Stimulated activated CD4-positive, alpha-beta T cell treated with anti-CD3 and anti-CD28 coated beads, TNF-alpha, amount 100 ng/mL, for 48 hours (primary cell): ENCODE data around the gene XRCC4.

Experiments
- DNase-seq, 3 donors: peaks; one replicate each; pipeline ENCODE4 v3.0.0-alpha.2; 2020; ENCODE audit warnings: low read depth in 3 of 3

XRCC4 gene

GRCh38 chr5:83071286-83072051 is 5.9 kb upstream of the XRCC4 start:
- no peak for DNase-seq

GRCh38 chr5:83072966-83073365 is 4.4 kb upstream of the XRCC4 start:
- DNase-seq = no peak

- DNase-seq = peak in 1 of 3 donors; percentile 3
These were observed 415 bp downstream of the XRCC4 start for GRCh38 chr5:83077662-83078261.

- DNase-seq = no peak
These were observed 5.4 kb downstream of the XRCC4 start for GRCh38 chr5:83082750-83083149.

GRCh38 chr5:83084336-83084735 is 7.0 kb downstream of the XRCC4 start:
- no peak for DNase-seq

- no peak for DNase-seq
These were observed 7.8 kb downstream of the XRCC4 start for GRCh38 chr5:83085106-83085505.

GRCh38 chr5:83090169-83090568 is 12.8 kb downstream of the XRCC4 start:
- no peak for DNase-seq

- no peak for DNase-seq
These were observed 15.3 kb downstream of the XRCC4 start for GRCh38 chr5:83092619-83093018.

- no peak for DNase-seq
These were observed 16.3 kb downstream of the XRCC4 start for GRCh38 chr5:83093692-83094091.

GRCh38 chr5:83095163-83095956 is 18.0 kb downstream of the XRCC4 start:
- no peak for DNase-seq

- no peak for DNase-seq
These were observed 18.7 kb downstream of the XRCC4 start for GRCh38 chr5:83095957-83096539.

- no peak for DNase-seq
These were observed 19.5 kb downstream of the XRCC4 start for GRCh38 chr5:83096660-83097339.

GRCh38 chr5:83097689-83098231 is 20.4 kb downstream of the XRCC4 start:
- DNase-seq = no peak

GRCh38 chr5:83099001-83099400 is 21.7 kb downstream of the XRCC4 start:
- DNase-seq = no peak

- DNase-seq = no peak
These were observed 22.1 kb downstream of the XRCC4 start for GRCh38 chr5:83099445-83099844.

GRCh38 chr5:83101514-83101913 is 24.2 kb downstream of the XRCC4 start:
- DNase-seq = no peak

GRCh38 chr5:83102364-83102980 is 25.1 kb downstream of the XRCC4 start:
- no peak for DNase-seq

GRCh38 chr5:83104021-83104420 is 26.7 kb downstream of the XRCC4 start:
- DNase-seq = no peak

GRCh38 chr5:83107692-83108420 is 30.5 kb downstream of the XRCC4 start:
- no peak for DNase-seq

- DNase-seq = no peak
These were observed 32.0 kb downstream of the XRCC4 start for GRCh38 chr5:83109380-83109779.
